Fibroblast of skin of right biceps (primary cell): ENCODE data around the gene CHST9.
A peak's percentile ranks its signal among the peaks of the same experiment; 100 is the strongest.
"Not testable (repeated sequence)": the region's sequence is repeated elsewhere in the genome, so short reads cannot be mapped to it uniquely, and the experiment has no call there.

Experiments
- DNase-seq: peaks from one replicate; pipeline ENCODE4 v3.0.0-alpha.2; 2013

CHST9 gene

GRCh38 chr18:27004056-27004829 lies 180.9 kb downstream of the CHST9 start:
- peak; percentile 3 for DNase-seq

DNA sequence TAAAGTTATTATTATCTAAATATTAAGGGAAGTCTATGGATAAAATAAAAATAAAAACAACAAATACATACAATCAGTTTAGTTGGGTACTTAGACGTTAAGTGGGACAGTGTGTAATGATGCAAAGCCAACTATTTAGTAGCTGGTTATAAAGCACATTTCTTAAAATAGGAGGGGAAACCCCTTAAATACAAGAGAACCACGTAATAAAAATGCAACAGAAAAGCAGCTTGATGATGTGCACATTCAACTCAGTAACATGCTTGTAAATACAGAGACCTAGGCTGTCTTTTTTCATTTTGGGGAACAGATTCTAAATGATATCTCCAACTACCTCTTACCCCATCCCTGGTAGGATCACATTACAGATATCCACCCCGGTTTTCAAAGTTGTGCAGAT lies 185.3 kb downstream of the CHST9 start:
- no peak for DNase-seq

GRCh38 chr18:26993568-26993967 lies 191.5 kb downstream of the CHST9 start:
- DNase-seq: no peak

DNA sequence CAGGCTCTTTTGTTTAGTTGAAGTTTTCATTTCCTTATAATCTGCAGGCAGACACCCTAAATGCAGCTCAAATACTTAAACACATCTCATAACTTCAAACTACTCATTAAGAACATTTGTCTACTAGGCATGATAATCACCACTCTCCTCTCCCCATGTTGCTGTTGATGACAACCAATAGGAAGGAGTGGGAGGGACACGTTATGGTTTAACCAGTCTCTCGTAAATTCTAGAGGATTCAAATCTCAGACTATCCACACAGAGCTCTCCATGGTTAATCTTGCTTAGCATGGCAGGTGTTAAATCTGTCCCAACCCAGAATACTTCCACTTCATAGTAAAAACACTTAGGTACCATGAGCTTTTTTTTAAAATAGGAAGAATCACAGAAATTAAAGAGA lies 192.2 kb downstream of the CHST9 start:
- no peak for DNase-seq

DNA sequence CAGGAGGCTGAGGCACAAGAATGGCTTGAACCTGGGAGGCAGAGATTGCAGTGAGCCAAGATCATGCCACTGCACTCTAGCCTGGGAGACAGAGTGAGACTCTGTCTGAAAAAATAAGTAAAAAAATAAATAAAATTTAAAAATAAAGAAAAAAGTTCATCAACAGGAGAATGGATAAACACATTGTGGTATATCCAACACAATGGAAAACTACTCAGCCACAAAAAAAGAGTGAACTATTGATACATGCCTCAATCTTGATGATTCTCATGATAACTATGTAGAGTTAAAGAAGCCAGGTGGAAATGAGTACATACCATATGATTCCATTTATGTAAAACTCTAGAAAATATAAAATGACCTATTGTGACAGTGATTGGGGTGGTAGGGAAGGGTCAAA lies 195.3 kb downstream of the CHST9 start:
- no peak for DNase-seq

DNA sequence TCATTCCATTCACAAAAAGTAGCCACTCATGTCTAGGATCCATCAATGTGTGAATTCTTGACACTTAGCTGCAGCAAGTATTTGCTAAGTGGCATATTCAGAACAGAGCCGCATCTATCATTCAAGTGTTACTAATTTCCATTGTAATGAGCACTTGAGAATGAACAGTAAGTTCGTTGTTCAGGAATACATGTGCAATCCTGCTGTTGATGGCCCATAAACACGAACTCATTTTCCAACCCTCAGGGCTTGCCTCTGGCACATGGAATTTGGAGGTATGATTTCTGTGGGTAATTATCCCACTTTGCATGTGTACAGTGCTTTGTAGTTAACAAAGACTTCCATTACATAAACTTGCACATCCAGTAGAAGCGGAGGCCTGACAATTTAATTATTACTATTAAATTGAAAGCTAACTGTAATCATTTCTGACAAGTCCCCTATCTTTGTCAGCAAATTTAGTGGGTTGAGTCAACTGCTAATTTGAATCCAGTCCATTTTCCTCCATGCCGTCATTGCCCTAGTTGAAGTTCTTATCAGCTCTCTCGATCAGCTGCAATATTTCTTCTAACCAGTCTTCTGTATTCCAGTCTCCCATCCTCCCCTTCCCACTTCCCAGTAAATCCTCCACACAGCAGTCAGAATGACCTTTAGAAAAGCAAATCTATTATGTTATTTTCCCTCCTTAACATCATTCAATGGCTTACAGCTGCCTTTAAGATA lies 203.6 kb downstream of the CHST9 start:
- no peak for DNase-seq

- no peak for DNase-seq
Observed at GRCh38 chr18:26978812-26979341, 206.2 kb downstream of the CHST9 start.

DNA sequence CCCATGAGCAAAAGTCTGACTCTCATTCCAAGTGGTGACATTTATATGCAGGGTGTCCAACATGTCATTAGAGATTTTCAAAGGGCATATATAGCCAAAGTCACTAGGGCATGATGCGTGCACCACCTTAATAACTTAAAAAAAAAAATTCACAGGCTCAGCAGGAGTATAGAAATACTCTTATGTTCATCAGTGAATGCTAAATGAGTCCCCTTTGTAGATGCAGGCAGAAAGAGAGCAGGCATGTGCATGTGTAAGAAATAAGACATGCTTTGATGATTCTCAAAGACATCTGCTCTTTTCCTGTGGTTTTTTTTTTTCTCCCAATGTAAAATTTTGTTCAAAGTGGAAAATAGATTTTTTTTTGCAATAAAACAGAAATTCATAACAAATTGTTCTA lies 207.3 kb downstream of the CHST9 start:
- DNase-seq: no peak

- DNase-seq: no peak
Observed at GRCh38 chr18:26976206-26976605, 208.9 kb downstream of the CHST9 start.

GRCh38 chr18:26972549-26972948 lies 212.6 kb downstream of the CHST9 start:
- DNase-seq: not testable (repeated sequence)

DNA sequence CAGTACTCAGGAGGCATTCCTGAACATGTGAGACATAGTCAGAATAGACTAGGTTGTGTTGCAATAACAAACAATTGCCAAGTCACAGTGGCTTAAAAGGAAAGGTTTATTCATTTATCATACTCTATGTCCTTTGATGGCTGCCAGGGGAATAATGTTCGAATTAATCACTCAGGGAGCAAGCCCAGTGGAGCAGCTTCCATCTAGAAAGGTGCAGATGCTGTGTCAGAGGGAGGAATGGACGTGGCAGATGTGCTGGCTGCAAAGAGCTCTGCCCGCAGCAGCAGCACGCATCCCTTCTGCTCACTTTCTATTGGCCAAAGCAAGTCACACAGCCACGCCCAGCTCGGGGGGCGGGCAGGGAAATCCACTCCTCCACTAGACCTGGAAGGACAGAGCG lies 213.7 kb downstream of the CHST9 start:
- DNase-seq: no peak

DNA sequence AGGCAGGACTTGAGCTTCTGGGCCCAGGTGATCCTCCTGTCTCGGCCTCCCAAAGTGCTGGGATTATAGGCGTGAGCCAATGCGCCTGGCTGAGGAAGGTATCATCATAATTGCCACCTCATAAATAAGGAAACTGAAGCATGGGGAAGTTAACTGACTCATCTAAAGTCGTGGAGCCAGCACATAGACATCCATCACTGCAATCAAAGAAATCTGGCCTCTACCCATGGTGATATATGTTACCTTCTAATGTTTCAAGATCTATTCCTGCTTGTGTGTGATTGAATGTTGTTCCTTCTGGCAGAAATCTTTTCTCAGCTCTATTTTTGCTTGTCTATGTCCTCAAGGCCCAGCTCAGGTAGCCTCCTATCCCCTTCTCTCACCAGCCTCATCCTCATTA lies 214.5 kb downstream of the CHST9 start:
- DNase-seq: no peak

DNA sequence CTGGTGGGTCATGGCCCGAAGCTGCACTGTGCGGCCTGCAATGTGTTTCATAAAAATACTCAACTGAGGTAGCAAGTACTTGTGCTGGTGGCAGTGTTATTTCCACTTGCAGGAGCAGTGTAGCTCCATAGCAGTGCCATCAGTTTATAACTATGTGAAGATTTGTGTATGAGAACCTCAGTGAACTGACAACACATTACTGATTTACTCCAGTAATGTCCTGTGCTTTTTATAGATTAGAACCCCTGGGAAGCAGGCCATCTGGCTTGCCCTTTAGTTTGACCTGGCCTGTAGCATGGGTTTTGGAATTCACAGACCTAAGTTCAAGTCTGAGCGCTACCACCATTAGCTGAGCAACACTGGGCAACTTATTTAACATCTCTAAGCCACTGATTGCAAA lies 219.9 kb downstream of the CHST9 start:
- no peak for DNase-seq

- no peak for DNase-seq
Observed at GRCh38 chr18:26963292-26963691, 221.8 kb downstream of the CHST9 start.

- no peak for DNase-seq
Observed at GRCh38 chr18:26961839-26962238, 223.3 kb downstream of the CHST9 start.

DNA sequence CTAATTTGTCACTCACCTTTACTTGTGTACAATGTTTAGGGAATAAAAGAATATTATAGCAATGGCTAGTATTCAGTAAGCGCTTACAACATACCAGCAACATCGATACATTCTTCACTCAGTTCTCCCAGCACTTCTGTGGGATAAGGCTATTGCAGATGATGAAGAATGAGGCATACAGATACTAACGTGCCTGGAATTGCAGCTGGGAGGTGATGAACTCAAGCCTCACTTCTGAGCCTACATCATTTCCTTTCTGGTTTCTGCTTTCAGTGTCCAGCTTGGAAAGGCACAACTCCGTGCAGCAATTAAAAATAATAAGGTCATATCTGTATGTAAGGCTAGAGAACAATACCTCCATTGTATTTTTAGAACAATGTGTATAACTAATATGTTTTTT lies 224.2 kb downstream of the CHST9 start:
- no peak for DNase-seq

DNA sequence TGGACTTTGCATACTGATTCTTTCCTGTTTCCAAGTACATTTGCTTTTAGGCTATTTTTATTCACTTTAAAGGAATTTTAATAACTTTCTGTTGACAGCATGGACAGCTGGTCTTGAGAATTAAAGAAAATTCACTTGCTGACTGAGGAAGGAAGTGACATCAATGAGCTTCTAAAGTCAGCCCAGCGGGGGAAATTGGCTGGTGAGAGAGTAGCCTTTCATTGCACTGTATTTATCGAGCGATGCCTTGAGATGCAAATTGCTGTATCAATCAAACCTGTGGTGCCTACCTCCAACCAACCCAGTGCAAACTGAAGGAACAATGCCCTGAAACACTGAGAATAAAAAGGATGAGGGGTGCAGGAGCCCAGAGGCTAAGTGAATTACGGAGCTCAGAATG lies 228.2 kb downstream of the CHST9 start:
- no peak for DNase-seq

- DNase-seq: no peak
Observed at GRCh38 chr18:26948703-26949102, 236.4 kb downstream of the CHST9 start.

GRCh38 chr18:26943906-26944305 lies 241.2 kb downstream of the CHST9 start:
- DNase-seq: no peak

DNA sequence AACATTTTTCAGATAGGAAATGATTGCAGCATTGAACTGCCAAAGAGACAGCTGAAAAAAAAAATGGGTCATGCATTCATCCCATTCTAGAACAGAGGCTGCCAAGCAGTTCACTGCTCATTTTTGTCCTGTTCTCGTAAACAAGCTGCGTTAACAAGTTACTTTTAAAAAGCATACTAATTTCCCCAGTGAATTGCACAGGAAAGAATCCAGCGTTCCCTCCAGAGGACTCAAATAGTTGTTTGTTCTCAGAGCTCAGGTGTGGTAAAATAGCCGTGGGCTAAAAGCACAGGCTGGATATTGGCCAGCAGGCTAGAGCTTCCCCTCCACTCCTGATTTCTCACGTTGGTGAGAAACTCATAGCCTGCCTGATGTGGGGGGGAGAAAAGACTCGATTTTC lies 243.5 kb downstream of the CHST9 start:
- no peak for DNase-seq

- DNase-seq: no peak
Observed at GRCh38 chr18:26940744-26941398, 244.2 kb downstream of the CHST9 start.

DNA sequence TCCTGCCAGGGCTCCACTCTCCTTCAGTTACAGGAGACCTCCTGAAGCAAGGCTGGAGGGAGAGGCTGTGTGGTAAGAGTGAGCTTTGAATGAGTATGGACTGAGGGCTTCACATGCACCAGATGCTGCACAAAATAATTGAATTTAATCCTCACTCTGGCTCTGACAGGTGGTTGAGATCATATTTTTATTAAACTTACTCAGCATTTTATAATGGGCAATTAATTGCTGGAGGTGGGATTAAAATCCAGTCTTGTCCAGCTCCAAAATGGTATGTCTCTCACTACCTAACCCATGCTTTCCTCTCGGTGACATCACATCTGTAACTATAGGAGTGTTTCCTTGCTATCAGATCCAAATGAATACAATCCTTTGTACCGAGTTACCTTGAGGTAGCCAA lies 253.4 kb downstream of the CHST9 start:
- DNase-seq: no peak

- DNase-seq: no peak
Observed at GRCh38 chr18:26930630-26931029, 254.5 kb downstream of the CHST9 start.
